Measurements from ENCODE around the gene ASIC4. TPM values are rescaled to one million over a fixed set of nuclear protein-coding genes. Genes with fewer than 3 reads are reported as not detected.

The ASIC4 gene
- polyA plus RNA-seq, 3 donors: 0.07 to 0.14 (median 0.11) TPM

DNA sequence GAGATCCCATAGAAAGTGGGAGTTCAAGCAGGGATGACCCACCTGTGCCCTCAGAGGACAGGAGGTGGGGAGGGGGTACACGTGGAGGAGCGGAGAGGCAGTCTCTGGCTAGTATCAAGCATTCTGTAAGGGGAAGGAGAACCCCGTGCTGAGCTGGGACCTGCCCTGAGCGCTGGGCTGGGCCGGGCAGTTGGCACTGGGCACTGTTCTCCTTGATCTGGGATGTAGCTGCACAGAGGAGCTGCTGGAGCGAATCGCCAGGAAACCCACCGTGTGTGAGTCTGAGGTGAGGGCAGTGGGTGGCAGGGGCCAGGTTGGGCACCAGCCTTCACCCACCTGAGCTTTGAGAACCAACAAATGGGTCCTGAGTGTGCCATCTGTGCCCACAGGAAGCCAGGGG is 35.4 kb upstream of the ASIC4 start:
- no peak for DNase-seq (ENCODE audit: low read depth in 3 of 3, low spot score in 2 of 3)

DNA sequence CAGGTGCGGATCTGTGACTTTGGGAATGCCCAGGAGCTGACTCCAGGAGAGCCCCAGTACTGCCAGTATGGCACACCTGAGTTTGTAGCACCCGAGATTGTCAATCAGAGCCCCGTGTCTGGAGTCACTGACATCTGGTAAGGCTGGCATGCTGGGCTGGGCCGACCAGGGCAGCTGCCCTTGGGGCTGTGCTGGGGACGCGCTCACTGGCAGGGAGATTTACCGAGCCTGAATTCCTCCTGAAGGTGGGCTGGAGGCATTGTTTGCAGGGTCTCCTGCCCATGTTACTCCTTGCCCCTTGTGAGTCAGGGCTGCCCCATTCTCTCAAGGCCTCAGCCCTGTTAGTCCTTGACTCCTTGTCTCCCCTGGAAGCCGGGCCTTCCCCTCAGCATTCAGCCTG is 34.3 kb upstream of the ASIC4 start:
- DNase-seq (ENCODE audit: low read depth in 3 of 3, low spot score in 2 of 3): no peak

DNA sequence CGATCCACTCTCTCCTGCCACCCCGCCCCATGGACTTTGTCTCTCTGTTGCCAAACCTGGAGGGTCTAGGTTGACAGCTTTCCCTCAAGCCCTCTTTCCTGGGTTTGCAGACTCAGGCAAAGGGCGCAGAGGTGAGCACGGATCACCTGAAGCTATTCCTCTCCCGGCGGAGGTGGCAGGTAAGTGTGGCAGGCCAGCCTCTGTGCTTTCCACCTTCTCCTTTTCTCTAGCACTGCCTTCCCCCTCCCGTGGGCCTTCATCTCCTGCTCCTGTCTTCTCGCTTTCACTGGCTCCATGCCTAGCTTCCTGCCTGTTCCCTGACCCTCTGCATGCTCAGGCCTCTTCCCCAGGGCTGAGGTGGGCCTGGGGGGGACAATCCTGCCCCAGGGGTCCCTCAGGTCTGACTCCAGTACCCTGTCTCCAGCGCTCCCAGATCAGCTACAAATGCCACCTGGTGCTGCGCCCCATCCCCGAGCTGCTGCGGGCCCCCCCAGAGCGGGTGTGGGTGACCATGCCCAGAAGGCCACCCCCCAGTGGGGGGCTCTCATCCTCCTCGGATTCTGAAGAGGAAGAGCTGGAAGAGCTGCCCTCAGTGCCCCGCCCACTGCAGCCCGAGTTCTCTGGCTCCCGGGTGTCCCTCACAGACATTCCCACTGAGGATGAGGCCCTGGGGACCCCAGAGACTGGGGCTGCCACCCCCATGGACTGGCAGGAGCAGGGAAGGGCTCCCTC is 31.4 kb upstream of the ASIC4 start:
- DNase-seq (ENCODE audit: low read depth in 3 of 3, low spot score in 2 of 3): no peak

DNA sequence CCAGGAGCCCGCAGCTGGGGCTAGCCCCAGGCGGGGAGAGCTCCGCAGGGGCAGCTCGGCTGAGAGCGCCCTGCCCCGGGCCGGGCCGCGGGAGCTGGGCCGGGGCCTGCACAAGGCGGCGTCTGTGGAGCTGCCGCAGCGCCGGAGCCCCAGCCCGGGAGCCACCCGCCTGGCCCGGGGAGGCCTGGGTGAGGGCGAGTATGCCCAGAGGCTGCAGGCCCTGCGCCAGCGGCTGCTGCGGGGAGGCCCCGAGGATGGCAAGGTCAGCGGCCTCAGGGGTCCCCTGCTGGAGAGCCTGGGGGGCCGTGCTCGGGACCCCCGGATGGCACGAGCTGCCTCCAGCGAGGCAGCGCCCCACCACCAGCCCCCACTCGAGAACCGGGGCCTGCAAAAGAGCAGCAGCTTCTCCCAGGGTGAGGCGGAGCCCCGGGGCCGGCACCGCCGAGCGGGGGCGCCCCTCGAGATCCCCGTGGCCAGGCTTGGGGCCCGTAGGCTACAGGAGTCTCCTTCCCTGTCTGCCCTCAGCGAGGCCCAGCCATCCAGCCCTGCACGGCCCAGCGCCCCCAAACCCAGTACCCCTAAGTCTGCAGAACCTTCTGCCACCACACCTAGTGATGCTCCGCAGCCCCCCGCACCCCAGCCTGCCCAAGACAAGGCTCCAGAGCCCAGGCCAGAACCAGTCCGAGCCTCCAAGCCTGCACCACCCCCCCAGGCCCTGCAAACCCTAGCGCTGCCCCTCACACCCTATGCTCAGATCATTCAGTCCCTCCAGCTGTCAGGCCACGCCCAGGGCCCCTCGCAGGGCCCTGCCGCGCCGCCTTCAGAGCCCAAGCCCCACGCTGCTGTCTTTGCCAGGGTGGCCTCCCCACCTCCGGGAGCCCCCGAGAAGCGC is 30.6 kb upstream of the ASIC4 start:
- no peak for DNase-seq (ENCODE audit: low read depth in 3 of 3, low spot score in 2 of 3)

DNA sequence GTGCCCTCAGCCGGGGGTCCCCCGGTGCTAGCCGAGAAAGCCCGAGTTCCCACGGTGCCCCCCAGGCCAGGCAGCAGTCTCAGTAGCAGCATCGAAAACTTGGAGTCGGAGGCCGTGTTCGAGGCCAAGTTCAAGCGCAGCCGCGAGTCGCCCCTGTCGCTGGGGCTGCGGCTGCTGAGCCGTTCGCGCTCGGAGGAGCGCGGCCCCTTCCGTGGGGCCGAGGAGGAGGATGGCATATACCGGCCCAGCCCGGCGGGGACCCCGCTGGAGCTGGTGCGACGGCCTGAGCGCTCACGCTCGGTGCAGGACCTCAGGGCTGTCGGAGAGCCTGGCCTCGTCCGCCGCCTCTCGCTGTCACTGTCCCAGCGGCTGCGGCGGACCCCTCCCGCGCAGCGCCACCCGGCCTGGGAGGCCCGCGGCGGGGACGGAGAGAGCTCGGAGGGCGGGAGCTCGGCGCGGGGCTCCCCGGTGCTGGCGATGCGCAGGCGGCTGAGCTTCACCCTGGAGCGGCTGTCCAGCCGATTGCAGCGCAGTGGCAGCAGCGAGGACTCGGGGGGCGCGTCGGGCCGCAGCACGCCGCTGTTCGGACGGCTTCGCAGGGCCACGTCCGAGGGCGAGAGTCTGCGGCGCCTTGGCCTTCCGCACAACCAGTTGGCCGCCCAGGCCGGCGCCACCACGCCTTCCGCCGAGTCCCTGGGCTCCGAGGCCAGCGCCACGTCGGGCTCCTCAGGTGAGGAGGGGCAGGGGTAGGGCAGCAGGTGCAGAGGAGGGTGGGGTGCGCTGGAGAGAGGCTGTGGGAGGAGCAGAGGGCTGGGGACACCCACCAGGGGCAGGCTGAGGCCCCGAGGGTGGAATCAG is 29.7 kb upstream of the ASIC4 start:
- no peak for DNase-seq (ENCODE audit: low read depth in 3 of 3, low spot score in 2 of 3)

DNA sequence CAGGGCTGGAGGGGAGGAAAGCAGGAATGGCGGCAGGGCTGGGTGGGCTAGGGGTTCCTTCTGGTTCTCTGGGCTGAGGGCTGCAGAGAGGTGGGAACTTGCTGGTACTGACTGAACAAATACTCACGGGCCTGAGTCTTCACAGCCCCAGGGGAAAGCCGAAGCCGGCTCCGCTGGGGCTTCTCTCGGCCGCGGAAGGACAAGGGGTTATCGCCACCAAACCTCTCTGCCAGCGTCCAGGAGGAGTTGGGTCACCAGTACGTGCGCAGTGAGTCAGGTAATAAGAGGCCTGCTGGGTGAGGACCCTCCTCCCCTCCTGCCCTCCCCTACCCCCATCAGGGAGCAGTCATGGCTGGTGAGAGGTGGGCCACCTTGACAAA is 29.1 kb upstream of the ASIC4 start:
- no peak for DNase-seq (ENCODE audit: low read depth in 3 of 3, low spot score in 2 of 3)

DNA sequence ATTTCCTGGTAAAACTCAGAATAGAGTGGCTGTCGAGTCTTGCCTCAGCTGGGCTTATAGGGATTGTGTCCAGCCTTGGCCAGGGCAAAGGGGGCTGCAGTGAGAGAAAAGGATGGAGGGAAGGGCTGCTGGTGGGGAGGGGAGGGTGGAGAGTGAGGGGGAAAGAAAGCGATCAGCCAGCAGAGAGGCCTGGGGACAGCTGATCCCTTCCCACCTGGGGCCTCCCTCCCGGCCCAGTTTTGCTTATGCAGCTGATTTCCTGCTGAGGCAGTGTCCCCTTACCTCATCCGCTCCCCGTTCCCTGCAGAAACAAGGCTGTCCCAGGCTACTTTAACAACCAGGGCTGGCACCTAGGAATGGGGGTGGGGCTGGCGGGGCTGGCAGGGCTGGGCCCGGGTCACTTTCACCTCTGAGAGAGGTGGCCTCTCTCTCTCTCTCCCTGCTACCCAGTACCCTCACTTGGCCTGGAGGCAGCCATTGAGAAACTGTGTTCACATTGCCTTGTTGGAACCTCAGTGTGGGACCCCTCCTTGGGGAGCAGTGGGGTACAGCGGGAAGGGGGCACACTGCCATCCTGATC is 27.8 kb upstream of the ASIC4 start:
- DNase-seq (ENCODE audit: low read depth in 3 of 3, low spot score in 2 of 3): no peak

DNA sequence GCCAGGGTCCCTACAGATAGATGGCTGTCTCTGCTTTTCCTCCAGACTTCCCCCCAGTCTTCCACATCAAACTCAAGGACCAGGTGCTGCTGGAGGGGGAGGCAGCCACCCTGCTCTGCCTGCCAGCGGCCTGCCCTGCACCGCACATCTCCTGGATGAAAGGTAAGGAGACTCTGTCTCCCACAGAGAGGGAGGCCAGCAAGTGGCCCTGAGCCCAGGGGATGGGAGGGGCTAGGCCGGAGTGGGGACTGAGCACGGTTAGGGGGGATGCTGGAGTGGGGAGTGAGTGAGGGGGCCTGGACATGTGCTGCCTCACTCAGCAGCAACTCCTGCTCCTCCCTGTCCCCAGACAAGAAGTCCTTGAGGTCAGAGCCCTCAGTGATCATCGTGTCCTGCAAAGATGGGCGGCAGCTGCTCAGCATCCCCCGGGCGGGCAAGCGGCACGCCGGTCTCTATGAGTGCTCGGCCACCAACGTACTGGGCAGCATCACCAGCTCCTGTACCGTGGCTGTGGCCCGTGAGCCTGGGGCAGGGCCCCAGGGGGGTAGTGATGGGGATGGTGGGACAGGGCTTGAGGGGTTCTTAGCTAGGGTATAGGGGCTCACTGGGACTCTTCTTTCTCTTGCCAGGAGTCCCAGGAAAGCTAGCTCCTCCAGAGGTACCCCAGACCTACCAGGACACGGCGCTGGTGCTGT is 26.0 kb upstream of the ASIC4 start:
- no peak for DNase-seq (ENCODE audit: low read depth in 3 of 3, low spot score in 2 of 3)

DNA sequence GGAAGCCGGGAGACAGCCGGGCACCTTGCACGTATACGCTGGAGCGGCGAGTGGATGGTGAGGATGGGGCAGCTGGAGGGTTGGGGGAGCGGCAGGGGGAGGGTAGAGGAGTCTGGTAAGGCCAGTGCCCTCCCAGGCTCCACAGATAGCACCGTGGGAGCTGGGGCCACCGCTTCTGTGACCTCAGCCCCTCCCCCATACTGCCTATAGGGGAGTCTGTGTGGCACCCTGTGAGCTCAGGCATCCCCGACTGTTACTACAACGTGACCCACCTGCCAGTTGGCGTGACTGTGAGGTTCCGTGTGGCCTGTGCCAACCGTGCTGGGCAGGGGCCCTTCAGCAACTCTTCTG is 25.5 kb upstream of the ASIC4 start:
- DNase-seq (ENCODE audit: low read depth in 3 of 3, low spot score in 2 of 3): no peak

DNA sequence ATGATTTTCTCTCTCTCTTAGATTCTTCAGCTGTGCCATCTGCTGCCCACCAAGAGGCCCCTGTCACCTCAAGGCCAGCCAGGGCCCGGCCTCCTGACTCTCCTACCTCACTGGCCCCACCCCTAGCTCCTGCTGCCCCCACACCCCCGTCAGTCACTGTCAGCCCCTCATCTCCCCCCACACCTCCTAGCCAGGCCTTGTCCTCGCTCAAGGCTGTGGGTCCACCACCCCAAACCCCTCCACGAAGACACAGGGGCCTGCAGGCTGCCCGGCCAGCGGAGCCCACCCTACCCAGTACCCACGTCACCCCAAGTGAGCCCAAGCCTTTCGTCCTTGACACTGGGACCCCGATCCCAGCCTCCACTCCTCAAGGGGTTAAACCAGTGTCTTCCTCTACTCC is 25.0 kb upstream of the ASIC4 start:
- no peak for DNase-seq (ENCODE audit: low read depth in 3 of 3, low spot score in 2 of 3)

DNA sequence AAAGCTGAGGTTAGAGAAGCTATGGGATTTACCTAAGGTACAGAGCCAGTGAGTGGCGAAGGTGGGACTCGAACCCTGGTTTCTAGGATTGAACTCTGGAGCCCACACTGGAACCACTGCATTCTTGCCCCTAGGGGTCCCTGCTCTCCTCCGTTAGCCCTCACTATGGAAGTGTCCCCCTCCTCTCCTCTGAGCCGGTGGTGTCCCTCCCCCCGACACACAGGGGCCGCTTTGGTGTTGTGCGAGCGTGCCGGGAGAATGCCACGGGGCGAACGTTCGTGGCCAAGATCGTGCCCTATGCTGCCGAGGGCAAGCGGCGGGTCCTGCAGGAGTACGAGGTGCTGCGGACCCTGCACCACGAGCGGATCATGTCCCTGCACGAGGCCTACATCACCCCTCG is 24.1 kb upstream of the ASIC4 start:
- DNase-seq (ENCODE audit: low read depth in 3 of 3, low spot score in 2 of 3): no peak

DNA sequence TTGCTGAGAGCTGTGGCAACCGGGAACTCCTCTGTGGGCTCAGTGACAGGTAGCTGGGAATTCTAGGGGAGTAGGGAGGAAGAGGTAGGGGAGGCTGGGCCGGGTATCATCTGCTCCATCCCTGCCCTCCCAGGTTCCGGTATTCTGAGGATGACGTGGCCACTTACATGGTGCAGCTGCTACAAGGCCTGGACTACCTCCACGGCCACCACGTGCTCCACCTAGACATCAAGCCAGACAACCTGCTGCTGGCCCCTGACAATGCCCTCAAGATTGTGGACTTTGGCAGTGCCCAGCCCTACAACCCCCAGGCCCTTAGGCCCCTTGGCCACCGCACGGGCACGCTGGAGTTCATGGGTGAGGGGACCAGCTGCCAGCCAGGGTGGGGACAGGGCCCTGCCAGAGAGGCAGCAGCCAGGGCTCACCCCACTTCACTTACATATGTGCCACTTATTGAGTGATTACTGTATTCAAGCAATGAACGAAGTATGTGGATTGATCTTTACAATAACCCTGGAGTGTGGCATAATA is 23.6 kb upstream of the ASIC4 start:
- no peak for DNase-seq (ENCODE audit: low read depth in 3 of 3, low spot score in 2 of 3)

DNA sequence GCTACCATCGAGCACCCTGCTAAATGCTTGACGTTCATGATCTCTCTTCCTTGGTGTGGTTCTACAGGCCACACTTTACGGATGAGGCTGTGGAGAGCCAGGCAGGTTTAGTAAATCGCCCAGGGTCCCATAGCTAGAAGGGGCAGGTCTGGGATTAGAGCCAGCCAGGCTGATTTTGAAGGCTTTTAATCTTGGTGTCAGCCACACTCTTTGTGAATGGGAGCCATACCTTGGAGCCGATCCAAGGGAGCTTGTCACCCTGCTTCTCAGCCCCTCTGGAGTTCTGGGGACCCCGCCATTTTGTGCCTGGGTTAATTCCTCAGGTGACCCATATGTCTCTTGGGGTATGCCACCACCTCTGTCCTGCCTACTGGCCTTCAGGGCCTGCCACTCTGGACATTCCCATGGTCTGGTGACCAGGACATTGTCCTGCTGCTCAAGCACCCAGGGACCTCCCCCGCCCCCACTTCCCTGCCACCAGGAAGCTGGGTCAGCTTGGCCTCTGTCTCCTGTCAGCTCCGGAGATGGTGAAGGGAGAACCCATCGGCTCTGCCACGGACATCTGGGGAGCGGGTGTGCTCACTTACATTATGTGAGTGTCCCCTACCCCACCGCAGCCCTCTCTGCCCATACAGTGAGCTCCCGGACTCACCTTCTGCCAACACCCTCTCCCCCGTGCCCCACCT is 22.9 kb upstream of the ASIC4 start:
- no peak for DNase-seq (ENCODE audit: low read depth in 3 of 3, low spot score in 2 of 3)

DNA sequence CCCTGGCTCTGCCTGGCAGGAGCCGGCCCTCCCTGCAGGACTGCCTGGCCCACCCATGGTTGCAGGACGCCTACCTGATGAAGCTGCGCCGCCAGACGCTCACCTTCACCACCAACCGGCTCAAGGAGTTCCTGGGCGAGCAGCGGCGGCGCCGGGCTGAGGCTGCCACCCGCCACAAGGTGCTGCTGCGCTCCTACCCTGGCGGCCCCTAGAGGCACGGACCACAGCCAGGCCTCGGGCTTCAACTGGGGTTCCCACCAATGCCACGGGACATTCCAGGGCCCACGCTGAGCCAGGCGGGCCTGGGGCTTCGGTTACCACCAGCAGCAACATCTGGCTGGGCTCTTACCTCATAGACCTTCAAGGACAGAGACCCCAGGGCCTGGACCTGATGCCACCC is 21.7 kb upstream of the ASIC4 start:
- no peak for DNase-seq (ENCODE audit: low read depth in 3 of 3, low spot score in 2 of 3)

DNA sequence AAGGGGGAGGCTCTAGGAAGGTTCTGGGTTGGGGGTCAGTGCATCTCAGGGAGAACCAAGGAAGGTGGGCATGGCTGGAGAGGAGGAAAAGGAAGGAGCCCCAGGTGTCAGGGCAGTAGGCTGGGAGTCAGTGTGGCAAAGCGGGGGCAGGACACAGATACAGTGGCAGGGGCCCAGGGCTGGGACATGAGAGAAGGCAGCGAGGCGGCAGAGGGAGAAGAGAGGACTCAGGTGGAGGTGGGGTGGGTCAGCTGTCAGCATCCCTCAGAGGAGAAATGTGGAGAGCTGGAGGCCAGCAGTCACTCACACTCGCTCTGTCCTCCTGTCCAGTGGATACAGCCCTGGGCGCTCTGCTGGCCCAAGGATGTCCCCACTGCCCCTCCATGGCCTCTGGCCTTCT is 21.2 kb upstream of the ASIC4 start:
- no peak for DNase-seq (ENCODE audit: low read depth in 3 of 3, low spot score in 2 of 3)

DNA sequence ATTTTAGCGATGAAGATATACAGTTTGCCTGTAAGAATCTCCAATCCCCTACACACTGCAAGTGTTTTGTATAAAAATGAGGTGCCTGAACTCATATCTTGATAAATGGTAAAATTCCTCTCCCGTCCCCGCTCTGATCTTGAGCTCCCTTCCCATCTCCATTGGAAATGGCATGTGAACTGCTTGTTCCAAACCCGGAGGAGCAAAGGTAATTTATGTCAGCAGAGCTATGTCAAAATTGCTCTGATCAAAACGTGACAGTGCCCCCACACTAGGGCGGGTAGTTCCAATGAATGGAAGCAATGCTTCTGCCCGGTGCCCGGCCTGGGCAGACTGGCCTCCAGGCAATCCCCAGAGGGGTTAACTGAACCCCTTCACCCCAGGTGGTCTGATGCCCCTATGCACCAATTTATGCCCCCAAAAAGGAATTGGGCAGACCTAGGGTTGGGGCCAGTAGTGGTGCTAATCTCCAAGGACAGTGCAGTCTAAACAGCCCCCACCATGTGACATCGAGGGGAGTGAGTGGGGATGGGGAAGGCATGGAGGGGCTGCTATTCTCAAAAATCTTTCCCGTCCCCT is 19.2 kb upstream of the ASIC4 start:
- no peak for DNase-seq (ENCODE audit: low read depth in 3 of 3, low spot score in 2 of 3)

DNA sequence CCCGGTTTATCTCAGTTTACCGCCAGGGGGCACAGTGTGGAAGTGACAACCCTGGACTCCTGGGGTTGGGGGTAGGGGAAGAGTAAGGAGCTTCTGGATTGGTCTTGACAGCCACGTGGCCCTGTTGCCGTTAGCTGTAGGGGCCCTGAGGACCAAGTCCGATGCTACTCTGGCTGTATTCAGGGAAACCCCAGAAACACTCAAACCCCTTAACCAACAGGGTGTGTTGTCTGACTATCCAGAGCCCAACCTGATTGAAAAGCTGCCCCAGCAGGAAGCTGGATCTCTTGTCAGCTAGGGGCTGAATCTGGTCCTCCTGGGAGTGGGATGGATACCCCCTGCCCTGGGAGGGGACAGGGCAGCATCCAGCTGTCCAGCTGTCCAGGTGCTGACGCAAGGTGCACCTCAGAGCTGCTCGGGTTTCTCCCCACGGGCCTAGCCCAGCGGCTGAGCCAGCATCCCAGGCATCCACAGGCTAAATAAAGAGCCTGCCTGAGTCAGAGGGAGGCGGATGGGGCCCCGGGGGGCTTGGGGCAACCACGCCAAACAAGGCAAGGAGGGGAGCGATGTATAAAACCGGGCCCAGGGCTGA is 18.7 kb upstream of the ASIC4 start:
- no peak for DNase-seq (ENCODE audit: low read depth in 3 of 3, low spot score in 2 of 3)

DNA sequence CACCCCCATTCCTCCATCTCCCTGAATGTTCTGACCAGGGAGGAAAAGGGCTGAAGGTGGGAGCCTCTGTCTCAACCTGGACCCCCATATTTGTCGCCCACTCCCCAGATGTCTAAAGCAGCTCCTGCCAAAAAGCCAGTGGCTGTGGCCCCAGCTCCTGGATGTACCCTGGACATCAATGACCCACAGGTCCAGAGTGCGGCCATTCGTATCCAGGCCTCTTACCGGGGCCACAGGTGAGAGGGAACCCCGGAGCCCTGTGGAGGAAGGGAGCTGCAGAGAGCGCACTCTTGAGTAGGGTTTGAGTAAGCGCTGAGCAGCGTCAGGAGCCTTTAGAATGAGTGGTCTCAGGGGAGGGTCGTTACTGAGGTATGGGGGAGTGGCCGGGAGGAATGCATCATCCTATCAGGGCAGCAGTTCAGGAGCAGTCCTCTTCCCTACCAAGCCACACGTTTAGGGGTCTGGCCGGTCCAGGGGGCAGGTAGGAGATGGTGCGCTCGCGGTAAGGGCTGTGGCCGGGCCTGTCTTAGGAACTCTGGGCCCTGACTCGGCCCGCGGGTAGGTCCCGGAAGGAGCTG is 17.9 kb upstream of the ASIC4 start:
- DNase-seq (ENCODE audit: low read depth in 3 of 3, low spot score in 2 of 3): no peak
